Forelimb muscle (tissue), 1 donor: ENCODE measurements around the gene TFPI. TPM values are rescaled to one million over a fixed set of nuclear protein-coding genes. Genes with fewer than 3 reads are reported as not detected.
"Not testable (repeated sequence)": the region's sequence is repeated elsewhere in the genome, so short reads cannot be mapped to it uniquely, and the experiment has no call there.

ENCODE experiments used
- DNase-seq: peaks from one replicate; pipeline ENCODE4 v3.0.0-alpha.2; 2013; ENCODE audit warnings: low read depth
- polyA plus RNA-seq: library from polyadenylated mRNA; unstranded; fragments of 120-200 nt; gene quantifications from one replicate; pipeline ENCODE4 v1.2.1, GENCODE V29; 2013; ENCODE audit not compliant: insufficient read length

TFPI gene
- polyA plus RNA-seq, 1 donor = 38.2 TPM

DNA sequence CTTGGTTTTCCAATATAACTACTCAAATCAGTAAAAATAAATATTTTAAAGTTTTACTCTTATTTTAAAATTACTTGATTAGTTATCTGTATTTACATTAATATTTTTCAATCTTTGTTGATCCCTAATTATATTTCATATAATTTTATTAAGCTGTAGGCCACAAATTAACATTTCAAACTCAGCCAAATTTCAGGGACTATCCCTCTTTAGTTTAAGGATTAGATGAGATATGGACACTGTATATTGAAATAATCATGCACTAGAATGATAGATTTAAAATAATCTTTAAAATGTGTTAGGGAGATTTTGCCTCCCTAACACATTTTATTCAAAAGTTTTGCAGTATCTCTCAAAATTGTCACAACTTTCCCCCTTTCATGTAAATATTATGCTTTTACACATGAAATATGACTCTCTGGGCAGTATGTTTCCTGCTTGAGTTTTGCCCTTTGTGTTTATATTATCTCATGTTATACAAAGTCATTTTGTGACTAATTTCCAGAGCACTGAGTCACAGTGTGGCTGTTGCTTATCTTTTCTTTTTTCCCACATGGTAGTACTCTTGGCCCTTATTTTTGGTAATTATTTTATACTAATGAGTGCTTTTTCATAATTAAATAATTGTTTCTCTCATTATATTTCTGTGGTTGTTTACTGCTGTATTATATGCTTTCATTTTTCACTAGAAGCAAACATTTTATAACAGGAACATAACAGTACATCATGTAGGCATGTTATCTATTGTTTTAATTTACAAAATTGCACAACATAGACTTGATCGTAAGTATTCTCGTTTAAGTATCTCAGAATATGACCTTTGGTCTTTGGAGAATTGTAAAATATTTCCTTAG, 1.2 kb downstream of the TFPI start:
- DNase-seq = no peak

DNA sequence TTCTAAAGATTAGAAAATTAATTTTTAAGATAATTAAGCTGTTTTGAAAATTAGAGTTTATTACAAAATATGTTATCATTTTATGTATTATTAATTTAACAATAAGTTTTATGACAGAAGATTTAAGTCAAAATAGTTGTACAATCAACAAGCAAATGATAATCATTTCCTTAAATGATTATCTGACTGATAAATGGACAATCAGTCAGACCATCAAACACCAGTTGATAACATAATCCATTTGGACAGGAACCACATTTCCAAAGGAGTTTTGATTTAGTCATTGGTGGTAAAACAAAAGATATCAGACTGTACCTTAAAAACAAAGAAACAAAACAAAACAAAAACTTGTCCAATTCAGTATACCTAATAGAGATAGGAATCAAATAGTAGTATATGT, 1.9 kb downstream of the TFPI start:
- DNase-seq = no peak

DNA sequence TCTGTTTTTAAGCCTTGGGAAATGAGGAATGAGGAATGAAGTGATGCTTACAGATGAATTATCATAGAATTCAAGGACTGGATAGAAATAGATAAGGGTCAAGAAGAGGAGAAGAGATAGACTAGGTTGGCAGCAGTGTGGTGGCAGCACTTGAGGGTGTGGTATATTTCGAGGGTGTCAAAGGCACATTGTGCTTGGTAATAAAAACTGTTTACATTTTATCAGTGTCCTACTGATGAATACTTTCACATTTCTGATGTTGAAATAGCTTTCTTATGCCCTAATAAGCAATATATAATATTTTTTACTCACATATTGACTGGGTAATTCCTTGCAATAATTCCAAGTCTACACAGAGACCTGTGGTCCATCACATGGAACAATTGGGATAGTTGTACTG, 3.4 kb downstream of the TFPI start:
- no peak for DNase-seq

DNA sequence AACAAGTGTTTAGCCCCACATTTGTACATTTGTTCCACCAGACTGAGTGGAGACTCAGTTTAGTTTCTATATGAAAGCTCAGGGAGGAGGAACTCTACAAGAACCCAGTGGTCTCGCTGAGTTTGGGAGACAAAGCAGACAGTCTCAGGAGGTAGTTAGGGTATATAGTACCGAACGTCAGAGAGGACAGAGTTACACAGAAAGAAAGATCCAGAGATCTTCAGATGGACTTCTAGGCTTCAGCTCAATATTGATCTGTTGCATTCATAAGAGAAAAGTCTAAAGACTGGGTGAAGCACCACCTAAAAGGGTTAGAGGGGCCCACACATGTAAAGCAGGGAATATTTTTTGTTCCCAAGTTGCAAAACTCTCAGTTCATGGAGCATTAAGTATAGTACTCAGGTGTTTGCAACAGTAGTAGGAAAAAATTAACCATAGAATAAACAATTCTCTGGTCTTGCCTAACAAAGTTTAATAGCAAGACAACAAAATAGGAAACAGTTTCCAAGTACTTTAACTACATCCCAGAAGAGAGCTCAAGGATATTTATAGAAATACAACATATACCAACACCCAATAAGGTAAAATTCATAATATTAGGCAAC, 4.2 kb downstream of the TFPI start:
- DNase-seq = no peak

DNA sequence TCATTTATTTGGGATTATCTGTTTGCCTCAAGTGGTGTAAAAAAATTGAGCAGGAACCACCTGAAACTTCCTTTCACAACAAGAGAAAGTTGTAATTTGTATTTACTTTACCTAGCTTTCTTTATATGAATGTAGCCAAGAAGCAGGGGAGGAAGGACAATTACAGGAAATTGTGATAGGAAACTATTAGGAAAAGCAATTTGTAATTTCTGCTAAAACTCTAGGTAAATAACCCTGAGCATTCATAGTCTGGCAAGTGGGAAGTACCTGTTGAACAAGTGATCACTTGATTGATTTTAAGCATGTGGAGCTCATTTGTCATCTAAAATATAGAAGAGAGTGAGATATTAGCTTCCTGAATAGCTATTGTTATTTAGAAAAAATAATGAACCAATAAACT, 5.0 kb downstream of the TFPI start:
- no peak for DNase-seq

DNA sequence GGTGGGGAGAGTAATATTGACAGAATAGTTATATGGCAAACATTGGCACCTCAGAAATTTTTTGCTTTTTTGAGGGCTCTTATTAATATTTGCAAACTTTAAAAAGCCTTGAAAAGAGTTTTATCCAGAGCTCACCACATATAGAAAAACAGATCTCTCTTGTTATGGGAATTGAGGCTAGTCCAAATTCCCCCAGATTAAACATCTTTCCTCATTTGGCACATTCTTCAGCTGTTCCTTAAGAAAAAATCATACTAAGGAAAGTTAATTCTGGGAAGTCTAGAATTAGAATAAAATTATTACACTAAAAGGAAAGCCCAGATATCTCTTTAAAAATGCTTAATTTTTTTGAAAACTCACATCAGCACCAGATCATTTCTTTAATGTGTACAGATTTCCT, 5.6 kb downstream of the TFPI start:
- DNase-seq = no peak

DNA sequence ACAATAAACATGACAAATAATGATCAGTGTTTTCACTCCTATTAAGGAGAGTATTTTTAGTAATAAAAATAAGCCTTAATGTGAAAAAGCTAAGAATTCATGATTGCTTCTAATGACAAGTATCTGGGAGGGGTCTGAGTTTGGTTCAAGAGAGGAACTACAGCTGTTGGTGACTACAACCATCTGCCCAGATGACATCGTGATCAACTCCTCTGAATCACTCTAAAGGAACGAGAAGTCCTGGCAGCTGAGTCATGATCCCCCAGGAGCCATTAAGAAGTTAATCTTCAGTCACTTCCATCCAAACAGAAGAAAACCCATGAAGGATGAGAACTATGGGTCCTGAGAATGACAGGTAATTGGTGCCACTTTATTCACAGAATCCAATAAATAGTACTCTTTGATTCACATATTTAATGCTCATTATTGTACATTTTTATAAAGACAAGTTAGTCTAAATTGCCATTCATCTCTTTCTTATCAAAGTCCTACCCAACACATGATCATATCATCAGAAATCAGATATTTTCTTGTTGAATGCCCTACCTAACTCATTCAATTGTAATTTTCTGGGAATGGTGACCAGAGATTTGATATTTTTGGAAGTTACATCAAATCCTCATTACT, 6.8 kb downstream of the TFPI start:
- DNase-seq = peak; percentile 69

DNA sequence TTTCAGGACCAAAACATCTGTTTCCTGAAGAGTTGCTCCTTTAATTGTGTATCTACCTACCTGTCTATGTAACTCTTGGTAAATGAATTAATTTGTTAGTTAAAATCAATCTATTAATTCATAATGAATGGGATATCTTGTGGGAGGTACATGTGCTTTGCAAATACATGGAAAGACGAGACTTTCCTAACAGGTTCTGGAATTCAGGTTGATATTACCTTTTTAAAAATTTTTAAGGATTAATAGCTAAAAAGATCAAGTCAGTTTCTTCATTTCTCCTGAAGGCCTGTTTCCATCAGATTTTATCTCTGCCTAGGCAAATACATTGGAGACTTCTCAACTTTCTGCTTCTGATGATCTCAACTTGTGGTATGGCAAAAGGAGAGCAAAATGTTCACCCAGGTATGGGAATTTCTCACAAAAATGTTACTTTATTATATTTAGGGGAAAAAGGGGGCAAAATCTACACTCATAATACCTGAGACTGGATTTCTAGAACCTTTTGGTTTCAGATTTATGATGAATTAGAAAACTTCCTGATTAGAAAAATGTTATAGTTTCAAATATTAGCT, 7.4 kb downstream of the TFPI start:
- DNase-seq = no peak

DNA sequence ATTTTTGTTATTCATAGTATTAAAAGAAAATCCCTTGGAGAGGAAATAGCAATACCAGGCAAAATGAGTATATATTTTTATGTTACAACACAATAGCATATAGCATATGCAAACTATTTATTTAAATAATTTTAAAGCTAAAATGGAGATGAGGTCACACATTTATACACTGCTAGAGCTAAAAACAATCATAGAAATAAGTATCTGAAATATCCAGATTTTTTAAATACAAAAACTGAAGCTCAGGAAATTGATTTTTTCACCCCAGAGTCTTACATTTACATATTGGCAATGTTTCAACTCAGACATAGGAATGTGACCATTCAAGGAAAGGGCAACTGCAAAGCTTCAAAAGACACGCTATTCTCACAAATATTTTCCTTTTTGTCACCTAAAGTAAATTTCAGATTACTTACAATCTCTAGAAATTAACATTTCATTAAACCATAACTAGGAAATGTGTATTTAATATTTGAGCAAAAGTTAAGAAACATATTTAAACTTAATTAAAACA, 8.9 kb downstream of the TFPI start:
- DNase-seq = no peak

DNA sequence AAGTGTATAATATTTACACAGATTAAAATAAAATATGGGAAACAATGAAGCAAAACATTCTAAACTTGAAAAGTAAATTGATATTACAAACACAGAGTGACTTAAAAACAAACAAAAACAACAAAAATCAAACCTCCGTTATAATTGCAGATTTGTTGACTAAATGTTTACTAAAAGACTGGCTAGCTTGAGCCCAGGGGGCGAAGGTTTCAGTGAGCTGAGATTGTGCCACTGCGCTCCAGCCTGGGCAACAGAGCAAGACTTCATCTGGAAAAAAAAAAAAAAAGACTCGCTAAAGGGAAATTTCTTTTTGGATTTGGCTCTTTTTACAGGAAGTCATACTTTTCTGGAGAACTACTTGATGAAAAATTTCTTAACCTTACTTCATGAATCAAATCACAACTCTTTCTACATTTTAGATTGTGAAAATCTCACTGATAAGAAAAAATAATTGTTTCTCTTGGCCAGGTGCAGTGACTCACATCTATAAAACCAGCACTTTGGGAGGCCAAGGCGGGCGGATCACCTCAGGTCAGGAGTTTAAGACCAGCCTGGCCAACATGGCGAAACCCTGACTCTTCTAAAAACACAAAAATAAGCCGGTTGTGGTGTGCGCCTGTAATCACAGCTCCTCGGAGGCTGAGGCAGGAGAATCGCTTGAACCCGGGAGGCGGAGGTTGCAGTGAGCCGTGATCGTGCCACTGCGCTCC, 9.7 kb downstream of the TFPI start:
- DNase-seq = no peak

DNA sequence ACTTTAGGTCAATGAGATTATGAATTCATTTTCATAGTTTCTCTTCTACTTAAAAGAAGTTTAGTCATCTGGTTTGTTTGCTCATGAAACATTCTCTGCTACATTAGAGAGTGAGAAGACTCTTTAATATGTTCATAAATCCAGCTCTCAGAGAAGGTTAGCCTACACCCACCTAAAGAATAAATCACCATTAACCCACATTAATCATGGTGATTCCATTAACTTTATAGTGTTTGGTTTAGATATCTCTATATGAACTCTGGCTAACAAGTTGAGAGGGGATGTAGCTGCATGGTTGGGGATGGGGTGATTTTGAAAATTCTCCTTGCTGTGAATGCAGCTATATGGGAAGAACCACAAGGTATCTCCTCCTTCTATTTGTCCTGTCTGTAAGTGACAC, 10.7 kb downstream of the TFPI start:
- DNase-seq = no peak

DNA sequence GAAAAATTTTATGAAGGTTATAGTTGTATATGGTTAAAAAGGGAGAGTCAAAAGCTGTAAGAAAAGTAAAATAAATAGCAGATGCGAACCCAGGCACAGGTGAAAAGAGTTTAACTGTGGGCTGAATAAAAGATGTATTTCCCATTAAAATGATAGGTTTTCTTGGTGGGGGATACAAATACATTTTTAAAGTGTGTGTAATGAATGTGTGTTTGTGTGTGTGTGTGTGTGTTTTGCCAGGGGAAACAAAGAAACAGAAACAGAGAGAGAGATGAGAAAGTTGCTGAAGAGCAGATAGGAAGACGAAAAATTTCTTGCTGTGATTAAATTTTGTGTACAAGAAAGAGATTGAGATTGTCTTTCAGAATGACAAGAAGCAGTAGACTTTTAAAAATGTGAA, 12.1 kb downstream of the TFPI start:
- DNase-seq = no peak

DNA sequence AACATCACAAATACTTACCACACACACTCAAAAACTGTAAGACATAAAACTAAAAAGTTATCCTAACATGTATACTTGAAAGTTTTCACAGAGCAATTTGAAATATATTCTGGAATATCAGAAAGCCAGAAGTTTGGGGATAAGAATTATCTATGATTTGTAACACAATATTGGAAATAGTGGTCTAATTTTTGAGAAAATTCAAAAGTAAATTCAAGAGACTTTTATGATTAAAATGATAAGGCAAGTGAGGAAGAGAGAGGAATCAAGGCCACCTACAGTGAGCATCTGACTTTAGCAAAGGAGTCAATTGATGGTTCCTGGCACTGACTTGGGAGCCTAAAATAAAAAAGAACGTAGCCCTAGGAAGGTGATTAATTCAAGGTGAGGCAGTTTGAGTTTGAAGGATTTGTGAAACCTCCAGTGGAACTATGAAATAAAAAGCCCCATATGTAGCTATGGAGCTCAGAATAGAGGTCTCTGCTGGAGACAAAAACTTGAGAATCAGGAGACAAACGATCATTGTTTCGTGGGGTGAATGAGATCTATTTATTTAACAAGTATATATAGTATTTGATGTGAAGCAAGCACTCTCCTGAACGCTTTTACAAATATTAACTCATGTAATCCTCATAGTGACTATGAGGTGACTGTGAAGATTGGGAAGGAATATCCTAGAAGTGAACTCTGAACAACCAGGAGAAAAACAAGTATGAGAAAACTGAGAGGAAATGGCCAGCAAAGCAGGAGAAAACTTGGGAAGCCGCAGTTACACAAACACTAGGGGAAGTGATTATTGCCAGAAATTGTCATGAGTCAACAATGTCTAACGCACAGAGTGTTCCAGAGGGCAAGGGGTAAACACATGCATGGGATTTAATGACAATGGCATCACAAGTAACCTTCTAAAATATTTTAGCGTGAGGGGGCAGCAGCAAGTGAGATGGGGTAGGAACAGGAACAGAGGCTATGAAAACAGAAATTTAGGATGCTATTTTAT, 12.8 kb downstream of the TFPI start:
- DNase-seq = no peak

DNA sequence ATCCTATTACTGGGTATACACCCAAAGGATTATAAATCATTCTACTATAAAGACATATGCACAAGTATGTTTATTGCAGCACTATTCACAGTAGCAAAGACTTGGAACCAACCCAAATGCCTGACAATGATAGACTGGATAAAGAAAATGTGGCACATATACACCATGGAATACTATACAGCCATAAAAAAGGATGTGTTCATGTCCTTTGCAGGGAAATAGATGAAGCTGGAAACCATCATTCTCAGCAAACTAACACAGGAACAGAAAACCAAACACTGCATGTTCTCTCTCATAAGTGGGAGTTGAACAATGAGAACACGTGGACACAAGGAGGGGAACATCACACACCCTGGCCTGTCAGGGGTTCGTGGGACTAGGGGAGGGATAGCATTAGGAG, 16.0 kb downstream of the TFPI start:
- DNase-seq = not testable (repeated sequence)

DNA sequence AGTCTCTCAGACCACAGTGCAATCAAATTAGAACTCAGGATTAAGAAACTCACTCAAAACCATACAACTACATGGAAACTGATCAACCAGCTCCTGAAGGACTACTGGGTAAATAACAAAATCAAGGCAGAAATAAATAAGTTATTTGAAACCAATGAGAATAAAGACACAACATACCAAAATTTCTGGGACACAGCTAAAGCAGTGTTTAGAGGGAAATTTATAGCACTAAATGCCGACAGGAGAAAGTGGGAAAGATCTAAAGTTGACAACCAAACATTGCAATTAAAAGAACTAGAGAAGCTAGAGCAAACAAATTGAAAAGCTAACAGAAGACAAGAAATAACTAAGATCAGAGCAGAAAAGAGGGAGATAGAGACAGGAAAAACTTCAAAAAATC, 18.9 kb downstream of the TFPI start:
- DNase-seq = not testable (repeated sequence)

DNA sequence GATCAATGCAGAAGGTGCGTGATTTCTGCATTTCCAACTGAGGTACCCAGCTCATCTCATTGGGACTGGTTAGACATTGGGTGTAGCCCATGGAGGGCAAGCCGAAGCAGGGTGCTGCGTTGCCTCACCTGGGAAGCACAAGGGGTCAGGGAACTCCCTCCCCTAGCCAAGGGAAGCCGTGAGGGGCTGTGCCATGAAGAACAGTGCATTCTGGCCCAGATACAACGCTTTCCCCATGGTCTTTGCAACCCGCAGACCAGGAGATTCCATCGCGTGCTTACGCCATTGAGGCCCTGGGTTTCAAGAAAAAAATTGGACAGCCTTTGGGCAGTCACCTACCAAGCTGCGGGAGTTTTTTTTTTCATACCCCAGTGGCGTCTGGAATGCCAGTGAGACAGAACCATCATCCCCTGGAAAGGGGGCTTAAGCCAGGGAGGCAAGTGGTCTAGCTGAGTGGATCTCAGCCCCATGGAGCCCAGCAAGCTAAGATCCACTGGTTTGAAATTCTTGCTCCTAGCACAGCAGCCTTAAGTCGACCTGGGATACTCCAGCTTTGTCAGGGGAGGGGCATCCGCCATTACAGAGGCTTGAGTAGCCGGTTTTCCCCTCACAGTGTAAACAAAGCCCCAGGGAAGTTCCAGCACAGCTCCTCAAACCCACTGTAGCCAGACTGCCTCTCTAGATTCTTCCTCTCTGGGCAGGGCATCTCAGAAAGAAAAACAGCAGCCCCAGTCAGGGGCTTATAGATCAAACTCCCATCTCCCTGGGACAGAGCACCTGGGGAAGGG, 21.7 kb downstream of the TFPI start:
- DNase-seq = no peak

DNA sequence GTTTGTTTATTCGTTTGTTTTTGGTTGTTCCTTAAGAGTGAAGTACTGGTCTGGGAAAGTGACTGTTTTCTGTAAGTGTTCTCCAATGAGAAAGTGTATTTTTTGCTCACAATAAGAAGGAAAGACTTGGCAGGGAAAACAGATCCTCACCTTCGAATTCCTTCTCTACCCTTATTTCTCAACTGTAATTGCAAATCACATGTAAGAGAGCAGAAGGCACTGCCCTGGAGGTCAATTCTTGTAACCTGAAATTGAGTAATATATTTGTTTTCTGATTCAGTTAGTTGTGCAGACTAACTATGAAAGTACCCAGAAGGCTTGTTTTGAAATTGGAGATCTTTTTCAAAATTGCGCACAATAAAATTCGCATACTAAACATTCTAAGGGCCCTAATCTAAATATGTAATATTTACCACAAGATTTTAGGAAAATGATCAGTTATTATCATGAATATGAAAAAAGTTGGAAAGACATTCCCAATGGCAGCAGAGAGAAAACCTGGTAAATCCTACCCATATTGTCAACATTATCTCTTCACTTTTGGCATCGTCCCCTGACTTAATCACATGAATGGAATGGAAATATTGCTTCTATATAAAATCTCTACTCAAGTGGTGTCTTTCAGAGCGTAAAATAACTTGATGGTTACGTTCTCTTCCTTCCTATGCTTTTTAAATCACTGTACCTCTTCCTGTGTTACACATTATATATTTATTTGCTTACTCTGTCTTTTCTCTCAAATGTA, 24.1 kb downstream of the TFPI start:
- DNase-seq = no peak

DNA sequence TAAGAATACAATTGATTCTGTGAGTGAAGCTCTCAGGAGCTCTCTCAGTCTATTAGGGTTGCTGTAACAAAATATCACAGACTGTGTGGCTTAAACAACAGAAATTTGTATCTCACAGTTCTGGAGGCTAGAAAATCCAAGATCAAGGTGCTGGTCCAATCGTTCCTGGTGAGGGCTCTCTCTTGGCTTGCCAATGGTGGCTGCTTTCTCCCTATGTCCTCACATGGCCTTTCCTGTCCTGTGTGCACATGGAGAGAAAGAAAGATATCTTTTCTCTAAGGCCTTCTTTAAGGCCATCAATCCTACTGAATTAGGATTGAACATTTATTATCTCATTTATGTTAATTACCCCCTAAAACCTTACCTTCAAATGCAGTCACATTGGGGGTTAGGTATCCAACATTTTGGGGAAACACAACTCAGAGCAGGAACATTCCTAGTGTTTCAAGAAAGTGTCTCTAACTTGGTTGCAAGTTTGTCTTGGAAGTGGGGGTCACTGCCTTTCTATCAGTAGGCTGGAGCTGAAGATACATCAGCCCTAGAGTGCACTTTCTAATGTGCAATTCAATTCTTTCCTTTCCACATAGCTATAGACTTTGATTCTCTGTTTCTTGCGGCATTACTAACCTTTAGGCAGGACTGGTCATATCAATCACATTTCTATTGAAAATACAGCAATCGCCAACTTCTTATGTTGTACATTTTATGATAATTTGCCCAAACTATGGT, 24.8 kb downstream of the TFPI start:
- DNase-seq = no peak
